Measurements from ENCODE around the gene ANKLE2. TPM values are rescaled to one million over a fixed set of nuclear protein-coding genes. Genes with fewer than 3 reads are reported as not detected.

Gene ANKLE2
- total RNA-seq, 1 experiment from 2014 or later, result 85.9 TPM

DNA sequence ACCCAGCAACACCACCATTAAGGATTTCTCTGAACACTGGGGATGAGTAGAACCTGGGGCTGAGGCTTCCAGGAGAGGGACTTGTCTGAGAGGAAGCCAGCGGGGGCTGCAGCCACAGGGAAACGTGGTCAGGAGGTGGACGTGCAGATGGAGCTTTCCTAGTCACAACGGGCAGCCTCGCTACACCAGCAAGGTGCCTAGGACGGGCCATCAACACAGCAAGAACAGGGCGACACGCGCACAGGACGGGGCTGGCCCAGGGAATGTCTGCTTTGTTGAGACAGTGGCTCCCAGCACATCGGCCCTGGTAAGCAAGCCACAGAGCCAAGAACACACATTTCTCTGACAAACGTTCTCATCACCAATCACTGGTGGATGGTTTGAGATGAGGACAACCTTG is 25.3 kb downstream of the ANKLE2 start:
- Histone ChIP-seq H3K4me1 (ENCODE audit: insufficient read depth, low read length) (no peaks in the 10 kb centered on the region), H3K9me3 (ENCODE audit: low read length) (no peaks in the 10 kb centered on the region), H3K27me3 (ENCODE audit: low read length) (no peaks in the 10 kb centered on the region), H3K9ac (ENCODE audit: low read length) (no peak overlapping the region), H3K4me3 (ENCODE audit: low read length) (no peak overlapping the region), H3K4me2 (ENCODE audit: low read length) (no peak overlapping the region), H2AFZ (ENCODE audit: low read length) (no peak overlapping the region), H3K79me2 (ENCODE audit: low read length) (no peaks in the 10 kb centered on the region), H3F3A (ENCODE audit: low read length, unreplicated experiment) (peaks cover 1% of the 10 kb centered on the region), H3K36me3 (ENCODE audit: low read depth, low read length) (peaks cover 78% of the 10 kb centered on the region), H3K27ac (ENCODE audit: low read length) (no peak overlapping the region), H4K20me1 (ENCODE audit: low read length) (0 out of 2 replicates have a peak, but pooled peaks cover 2% of the 10 kb centered on the region), H3K9me2 (replicated peaks; ENCODE audit: low read length) (no peaks in the 10 kb centered on the region)
- ChIA-PET CTCF (no interaction called here), POLR2A (ENCODE audit: unreplicated experiment) (no interaction called here)
- ATAC-seq, result no peak
- BruUV-seq (replicated peaks), result no TSS peak
- intact Hi-C loops (cut with micrococcal nuclease), result no loop called here
- TF ChIP-seq EZH2 (IDR thresholded peaks at IDR 0.05; ENCODE audit: low read length, unreplicated experiment) (no peak), EZH2phosphoT487 (IDR thresholded peaks at IDR 0.05; ENCODE audit: borderline replicate concordance, low read length) (no peak)
- TF ChIP-seq, protein P1, sequence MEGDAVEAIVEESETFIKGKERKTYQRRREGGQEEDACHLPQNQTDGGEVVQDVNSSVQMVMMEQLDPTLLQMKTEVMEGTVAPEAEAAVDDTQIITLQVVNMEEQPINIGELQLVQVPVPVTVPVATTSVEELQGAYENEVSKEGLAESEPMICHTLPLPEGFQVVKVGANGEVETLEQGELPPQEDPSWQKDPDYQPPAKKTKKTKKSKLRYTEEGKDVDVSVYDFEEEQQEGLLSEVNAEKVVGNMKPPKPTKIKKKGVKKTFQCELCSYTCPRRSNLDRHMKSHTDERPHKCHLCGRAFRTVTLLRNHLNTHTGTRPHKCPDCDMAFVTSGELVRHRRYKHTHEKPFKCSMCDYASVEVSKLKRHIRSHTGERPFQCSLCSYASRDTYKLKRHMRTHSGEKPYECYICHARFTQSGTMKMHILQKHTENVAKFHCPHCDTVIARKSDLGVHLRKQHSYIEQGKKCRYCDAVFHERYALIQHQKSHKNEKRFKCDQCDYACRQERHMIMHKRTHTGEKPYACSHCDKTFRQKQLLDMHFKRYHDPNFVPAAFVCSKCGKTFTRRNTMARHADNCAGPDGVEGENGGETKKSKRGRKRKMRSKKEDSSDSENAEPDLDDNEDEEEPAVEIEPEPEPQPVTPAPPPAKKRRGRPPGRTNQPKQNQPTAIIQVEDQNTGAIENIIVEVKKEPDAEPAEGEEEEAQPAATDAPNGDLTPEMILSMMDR (conservative IDR thresholded peaks at IDR 0.05; ENCODE audit: low read depth, low read length), result no peak
- DNase-seq, result no peak

DNA sequence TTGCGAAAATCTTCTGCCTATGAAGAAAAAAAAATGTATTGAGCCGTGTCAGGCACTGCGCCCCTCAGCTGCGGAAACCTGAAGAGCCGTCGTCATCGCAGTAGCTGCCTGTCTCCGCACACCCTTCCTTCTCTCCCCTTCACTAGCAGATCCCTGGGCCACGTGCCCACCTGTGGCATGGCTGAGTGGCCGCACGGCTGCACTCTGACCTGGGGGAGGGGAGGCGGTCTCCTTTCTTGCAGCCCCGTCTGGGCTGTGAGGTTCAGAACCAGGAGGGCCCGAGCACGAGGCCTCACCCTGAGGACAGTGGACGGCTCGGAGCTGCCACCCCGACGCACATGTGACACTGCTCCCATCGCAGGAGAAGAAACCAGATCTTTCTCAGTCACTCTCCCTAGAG is 26.1 kb downstream of the ANKLE2 start:
- no peaks in the 10 kb centered on the region for H3K4me1 ChIP-seq (ENCODE audit: insufficient read depth, low read length)
- ChIA-PET POLR2A (ENCODE audit: unreplicated experiment) (no interaction called here), CTCF (no interaction called here)
- H3K79me2 ChIP-seq (ENCODE audit: low read length), result no peaks in the 10 kb centered on the region
- H3K4me2 ChIP-seq (ENCODE audit: low read length), result no peak overlapping the region
- no peak overlapping the region for H3K4me3 ChIP-seq (ENCODE audit: low read length)
- no peaks in the 10 kb centered on the region for H3K9me2 ChIP-seq (replicated peaks; ENCODE audit: low read length)
- H3K36me3 ChIP-seq (ENCODE audit: low read depth, low read length), result peaks cover 77% of the 10 kb centered on the region
- H3K9me3 ChIP-seq (ENCODE audit: low read length), result no peaks in the 10 kb centered on the region
- intact Hi-C loops (cut with micrococcal nuclease), result no loop called here
- ATAC-seq (no peak), DNase-seq (no peak)
- H3K9ac ChIP-seq (ENCODE audit: low read length), result no peak overlapping the region
- BruUV-seq (replicated peaks), result no TSS peak
- no peak for TF ChIP-seq EZH2 (IDR thresholded peaks at IDR 0.05; ENCODE audit: low read length, unreplicated experiment)
- TF ChIP-seq, protein P1 (conservative IDR thresholded peaks at IDR 0.05; ENCODE audit: low read depth, low read length), result no peak
- TF ChIP-seq EZH2phosphoT487 (IDR thresholded peaks at IDR 0.05; ENCODE audit: borderline replicate concordance, low read length), result no peak
- no peaks in the 10 kb centered on the region for H3K27me3 ChIP-seq (ENCODE audit: low read length)
- H3F3A ChIP-seq (ENCODE audit: low read length, unreplicated experiment), result peaks cover 5% of the 10 kb centered on the region
- H3K27ac ChIP-seq (ENCODE audit: low read length), result no peak overlapping the region
- H4K20me1 ChIP-seq (ENCODE audit: low read length), result no peaks in the 10 kb centered on the region
- H2AFZ ChIP-seq (ENCODE audit: low read length), result no peak overlapping the region

DNA sequence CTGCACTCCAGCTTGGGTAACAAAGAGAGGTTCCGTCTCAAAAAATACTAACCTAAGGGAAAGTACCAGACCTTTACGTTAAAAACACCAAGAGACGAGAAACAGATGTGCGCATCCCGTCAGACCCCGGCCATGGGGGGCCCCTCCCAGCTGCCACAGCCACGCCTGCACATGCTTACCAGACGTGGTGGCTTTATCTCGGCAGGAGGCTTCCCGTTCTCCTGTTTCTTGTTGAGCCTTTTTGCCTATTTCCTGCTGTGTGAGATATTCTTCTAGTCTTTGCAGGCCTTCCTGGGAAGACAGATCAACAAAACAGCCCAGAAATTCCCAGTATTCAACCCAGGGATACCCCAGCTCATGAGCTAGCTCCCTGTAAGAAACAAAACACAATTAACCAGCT is 27.4 kb downstream of the ANKLE2 start:
- H3K36me3 ChIP-seq (ENCODE audit: low read depth, low read length), result peaks cover 67% of the 10 kb centered on the region
- CTCF ChIA-PET, result no interaction called here
- TF ChIP-seq EZH2phosphoT487 (IDR thresholded peaks at IDR 0.05; ENCODE audit: borderline replicate concordance, low read length) (no peak), EZH2 (IDR thresholded peaks at IDR 0.05; ENCODE audit: low read length, unreplicated experiment) (no peak)
- TF ChIP-seq, protein P1 (conservative IDR thresholded peaks at IDR 0.05; ENCODE audit: low read depth, low read length), result no peak

More for the DNA sequence above, 27.4 kb downstream of the ANKLE2 start:
- Histone ChIP-seq H2AFZ (ENCODE audit: low read length) (no peak overlapping the region), H3K27me3 (ENCODE audit: low read length) (no peaks in the 10 kb centered on the region), H3K79me2 (ENCODE audit: low read length) (no peaks in the 10 kb centered on the region), H3K9ac (ENCODE audit: low read length) (no peak overlapping the region), H3K4me3 (ENCODE audit: low read length) (no peak overlapping the region), H4K20me1 (ENCODE audit: low read length) (no peaks in the 10 kb centered on the region), H3F3A (ENCODE audit: low read length, unreplicated experiment) (peaks cover 5% of the 10 kb centered on the region), H3K9me3 (ENCODE audit: low read length) (no peaks in the 10 kb centered on the region), H3K4me2 (ENCODE audit: low read length) (no peak overlapping the region), H3K4me1 (ENCODE audit: insufficient read depth, low read length) (no peaks in the 10 kb centered on the region), H3K9me2 (replicated peaks; ENCODE audit: low read length) (no peaks in the 10 kb centered on the region), H3K27ac (ENCODE audit: low read length) (no peak overlapping the region)
- POLR2A ChIA-PET (ENCODE audit: unreplicated experiment), result no interaction called here
- DNase-seq (no peak), ATAC-seq (no peak)
- intact Hi-C loops (cut with micrococcal nuclease), result no loop called here
- no TSS peak for BruUV-seq (replicated peaks)

Data from PC-3 (cell line).